Measurements from ENCODE around the gene NAA60.

Gene NAA60

GRCh38 chr16:3534126-3534525 lies 90.6 kb downstream of the NAA60 start:
- no peak for TF ChIP-seq CTCF (IDR thresholded peaks at IDR 0.05; ENCODE audit: low read depth, low read length)
- no peak for DNase-seq
- no peaks in the 10 kb centered on the region for H3K27me3 ChIP-seq
- no peaks in the 10 kb centered on the region for H3K9me3 ChIP-seq
- H3K4me1 ChIP-seq, result no peaks in the 10 kb centered on the region
- H3K4me3 ChIP-seq (ENCODE audit: low read depth, low read length), result no peak overlapping the region
- peaks cover 18% of the 10 kb centered on the region for H3K36me3 ChIP-seq

DNA sequence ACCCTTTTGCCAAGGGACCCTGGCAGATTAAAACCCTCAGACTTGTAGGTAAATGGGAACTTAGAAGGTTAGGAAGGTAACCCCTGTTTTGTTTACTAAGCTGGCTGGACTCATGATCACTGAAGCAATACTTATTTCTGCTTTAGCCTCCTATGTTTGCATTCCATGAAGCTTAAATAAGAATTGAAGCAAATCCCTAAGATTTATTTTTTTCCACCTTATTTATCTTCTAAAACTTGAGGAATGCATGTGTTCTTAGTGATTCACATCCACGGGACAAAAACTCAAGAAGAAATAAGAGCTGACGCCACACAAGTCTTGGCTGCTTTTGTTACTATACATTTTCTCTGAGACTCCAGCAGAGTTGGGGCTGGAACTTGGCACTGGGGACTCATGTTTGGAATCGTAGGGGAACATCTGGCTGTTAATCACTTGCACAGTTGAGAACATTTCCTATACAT lies 92.8 kb downstream of the NAA60 start:
- no peak for DNase-seq
- H3K4me3 ChIP-seq (ENCODE audit: low read depth, low read length), result no peak overlapping the region
- H3K36me3 ChIP-seq, result peaks cover 11% of the 10 kb centered on the region
- H3K27me3 ChIP-seq, result no peaks in the 10 kb centered on the region
- no peaks in the 10 kb centered on the region for H3K4me1 ChIP-seq
- no peak for TF ChIP-seq CTCF (IDR thresholded peaks at IDR 0.05; ENCODE audit: low read depth, low read length)
- H3K9me3 ChIP-seq, result no peaks in the 10 kb centered on the region
